AG09309 (cell line): ENCODE data around the gene COL1A1.

Experiments used
- DNase-seq: peaks from one replicate; pipeline ENCODE4 v3.0.0-alpha.2; 2010; ENCODE audit warnings: low read depth
- H3K4me3 ChIP-seq: 2 replicates; pipeline ENCODE4 v1.5.1; 2011; ENCODE audit warnings: mild to moderate bottlenecking, low read depth, low read length, moderate library complexity; ENCODE audit not compliant: control insufficient read depth
- CTCF ChIP-seq: IDR thresholded peaks from 2 replicates; pipeline ENCODE4 v1.5.1; 2011; ENCODE audit warnings: mild to moderate bottlenecking, low read depth, low read length, inconsistent platforms; ENCODE audit not compliant: insufficient read depth, control insufficient read depth; ENCODE audit errors: missing control alignments

Gene COL1A1

GRCh38 chr17:50148226-50149090 lies 53.0 kb downstream of the COL1A1 start:
- DNase-seq = no peak
- peak overlapping the region; percentile 60 for H3K4me3 ChIP-seq
- TF ChIP-seq CTCF = peak; percentile 47

GRCh38 chr17:50147841-50148225 lies 53.6 kb downstream of the COL1A1 start:
- no peak for TF ChIP-seq CTCF
- peak overlapping the region; percentile 60 for H3K4me3 ChIP-seq
- DNase-seq = no peak

GRCh38 chr17:50146927-50147665 lies 54.3 kb downstream of the COL1A1 start:
- DNase-seq = no peak
- TF ChIP-seq CTCF = no peak
- peak overlapping the region; percentile 60 for H3K4me3 ChIP-seq

DNA sequence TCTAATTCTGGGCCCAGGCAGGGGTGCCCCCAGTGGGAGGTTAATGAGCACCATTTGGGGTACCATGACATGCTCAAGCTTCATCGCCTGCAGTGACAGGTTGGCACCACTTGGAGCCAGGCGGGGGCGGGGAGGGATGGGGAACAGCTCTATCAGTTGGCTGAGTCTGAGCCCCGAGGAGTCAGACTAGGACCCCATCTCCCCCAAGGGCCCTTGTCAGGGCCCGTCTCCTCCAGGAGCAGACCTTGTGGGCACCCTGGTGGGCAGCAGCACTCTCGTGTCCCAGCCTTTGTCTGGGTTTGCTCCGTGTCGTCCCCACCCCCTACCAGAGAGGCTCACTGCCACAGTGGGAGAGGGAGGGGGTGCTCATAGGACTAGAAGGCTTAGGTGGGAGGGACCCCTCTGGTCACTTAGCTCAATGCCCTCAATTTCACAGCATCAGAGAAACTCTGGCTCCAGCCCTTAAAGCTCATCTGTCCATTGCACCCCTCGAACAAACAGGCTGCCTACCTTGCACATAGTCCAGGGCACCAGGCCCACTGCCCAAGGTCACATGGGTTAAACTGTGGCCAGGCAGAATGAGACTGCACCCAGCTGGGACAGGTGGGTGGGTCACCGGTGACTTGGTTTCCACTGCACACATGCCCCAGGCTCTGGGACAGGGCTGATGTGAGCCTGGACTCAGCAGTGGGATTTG lies 55.1 kb downstream of the COL1A1 start:
- no peak for DNase-seq
- H3K4me3 ChIP-seq = peak overlapping the region; percentile 60
- peak; percentile 10 for TF ChIP-seq CTCF

- no peak for DNase-seq
- no peak overlapping the region for H3K4me3 ChIP-seq
- no peak for TF ChIP-seq CTCF
Measured at GRCh38 chr17:50145532-50146229, 55.8 kb downstream of the COL1A1 start.
